ENCODE data around the gene CDCA4. TPM values are rescaled to one million over a fixed set of nuclear protein-coding genes. Genes with fewer than 3 reads are reported as not detected.

Gene CDCA4
- total RNA-seq, 1 experiment from 2014 or later: 57.7 TPM

GRCh38 chr14:105069522-105069870, 48.6 kb upstream of the CDCA4 start:
- H2BK20ac ChIP-seq (ENCODE audit: low read depth, low read length, poor library complexity, severe bottlenecking): no peak overlapping the region
- no peak for DNase-seq
- H3K4me1 ChIP-seq (ENCODE audit: insufficient read depth, low read length): no peaks in the 10 kb centered on the region
- no peak overlapping the region for H3K9ac ChIP-seq (ENCODE audit: extremely low read depth, insufficient read length, low read length)
- Mint-ChIP-seq H3K27me3 (ENCODE audit: low read depth) (peaks cover 17% of the 10 kb centered on the region), H3K4me1 (peaks cover 5 to 11% of the 10 kb centered on the region in 2 experiments; a peak in 2 of 4 replicates), H3K9me3 (no peaks in the 10 kb centered on the region), H3K36me3 (ENCODE audit: insufficient read depth in 1 of 3, low read depth in 3 of 3) (no peaks in the 10 kb centered on the region), H3K27ac (no peak overlapping the region; a peak in 1 of 7 replicates), H3K4me3 (no peak overlapping the region)
- H4K91ac ChIP-seq (ENCODE audit: insufficient read length, low read depth, low read length): no peak overlapping the region
- no peak overlapping the region for H2BK12ac ChIP-seq (ENCODE audit: insufficient read length, low read depth, low read length)
- no peak overlapping the region for H3K4ac ChIP-seq (ENCODE audit: low read depth, low read length)
- no peak overlapping the region for H3K56ac ChIP-seq (ENCODE audit: insufficient read length, low read depth, low read length)
- H3K14ac ChIP-seq (ENCODE audit: insufficient read depth, low read length): no peak overlapping the region
- no peak overlapping the region for H3K23ac ChIP-seq (ENCODE audit: insufficient read length, low read depth, low read length)
- H3K18ac ChIP-seq (ENCODE audit: insufficient read length, low read depth, low read length): no peak overlapping the region
- H2BK15ac ChIP-seq (ENCODE audit: low read depth, low read length): no peak overlapping the region
- no peak overlapping the region for H4K8ac ChIP-seq (replicated peaks; ENCODE audit: insufficient read length, low read depth, low read length)
- H3T11ph ChIP-seq (ENCODE audit: low read length): no peak overlapping the region
- no peak overlapping the region for H3K27ac ChIP-seq (ENCODE audit: insufficient read length, low read depth, low read length)
- H3K79me2 ChIP-seq (ENCODE audit: insufficient read depth, low read length): no peaks in the 10 kb centered on the region
- H2BK5ac ChIP-seq (ENCODE audit: insufficient read length, low read length): no peak overlapping the region
- H2AFZ ChIP-seq (ENCODE audit: low read length): no peak overlapping the region
- WGBS (ENCODE audit: extremely low coverage, insufficient read length, low lambda C conversion rate): no CpG with 5 or more reads among the region's 10 CpGs
- H4K5ac ChIP-seq (ENCODE audit: insufficient read length, low read depth, low read length): no peak overlapping the region
- H3K23me2 ChIP-seq (ENCODE audit: insufficient read length, low read depth, low read length, poor library complexity, severe bottlenecking): no peaks in the 10 kb centered on the region
- TF ChIP-seq CTCF (conservative IDR thresholded peaks at IDR 0.05): no peak
- H2AK5ac ChIP-seq (ENCODE audit: insufficient read length, low read length): no peak overlapping the region
- H3K9me3 ChIP-seq (ENCODE audit: control insufficient read depth, low read depth, low read length): no peaks in the 10 kb centered on the region
- H3K79me1 ChIP-seq (ENCODE audit: insufficient read depth, low read depth, low read length, poor library complexity, severe bottlenecking): no peaks in the 10 kb centered on the region
- H3K4me2 ChIP-seq (ENCODE audit: insufficient read depth, insufficient read length, low read length): no peak overlapping the region
- H4K20me1 ChIP-seq (ENCODE audit: control insufficient read depth, insufficient read depth, insufficient read length): no peaks in the 10 kb centered on the region
- no peaks in the 10 kb centered on the region for H3K27me3 ChIP-seq (ENCODE audit: insufficient read depth, low read length)
- H2BK120ac ChIP-seq (ENCODE audit: low read depth, low read length, poor library complexity, severe bottlenecking): no peak overlapping the region
